ENCODE measurements around the gene EBP. TPM values are rescaled to one million over a fixed set of nuclear protein-coding genes. Genes with fewer than 3 reads are reported as not detected.

The EBP gene
- total and polyA plus RNA-seq, 2 of the 8 experiments (the other 6 are each of a cell fraction or from before 2014, with no cell fraction given): 143 to 286 TPM

- no peaks in the 10 kb centered on the region for H3K79me1 ChIP-seq (ENCODE audit: low read depth, low read length)
- no peak overlapping the region for H3K9ac ChIP-seq (replicated peaks in 1 of 4; ENCODE audit: extremely low read depth in 1 of 4, low read depth in 3 of 4, low read length in 3 of 4)
- no peak for FAIRE-seq
- H3K18ac ChIP-seq (ENCODE audit: extremely low read depth, low read length): no peak overlapping the region
- H3K4ac ChIP-seq (replicated peaks; ENCODE audit: insufficient read length, low read depth, low read length): no peak overlapping the region
- H3K9me3 ChIP-seq (ENCODE audit: insufficient read depth in 2 of 2, low read depth in 1 of 2, low read length in 1 of 2): no peaks in the 10 kb centered on the region
- H2BK120ac ChIP-seq (replicated peaks; ENCODE audit: low read depth, low read length): no peak overlapping the region
- no peak overlapping the region for H3K23ac ChIP-seq (ENCODE audit: insufficient read length)
- H2BK12ac ChIP-seq (ENCODE audit: low read depth, low read length): no peak overlapping the region
- no peak for DNase-seq (ENCODE audit: low read depth in 1 of 2, low spot score in 2 of 2)
- ChIA-PET CTCF (ENCODE audit: partially characterized antibody) (no interaction called here), POLR2A (ENCODE audit: partially characterized antibody) (no interaction called here)
- no peak overlapping the region for H3K27ac ChIP-seq (ENCODE audit: low read depth, low read length)
- no peak overlapping the region for H4K91ac ChIP-seq (replicated peaks; ENCODE audit: insufficient read length, low read length)
- H3K4me2 ChIP-seq (ENCODE audit: insufficient read depth in 1 of 2, low read depth in 2 of 2, low read length in 2 of 2): no peak overlapping the region
- H3K23me2 ChIP-seq (ENCODE audit: low read depth, low read length): no peaks in the 10 kb centered on the region; the same call in 1 of the 2 replicates
- H4K8ac ChIP-seq (ENCODE audit: extremely low read depth, insufficient read depth, low read length): no peak overlapping the region
- H4K5ac ChIP-seq (ENCODE audit: insufficient read length, low read depth, low read length): no peak overlapping the region
- H4K20me1 ChIP-seq (replicated peaks in 1 of 2; ENCODE audit: control insufficient read depth in 1 of 2, insufficient read depth in 2 of 2, low read length in 2 of 2): no peaks in the 10 kb centered on the region
- H3K4me1 ChIP-seq (replicated peaks in 1 of 4; ENCODE audit: control insufficient read depth in 3 of 4, insufficient read depth in 4 of 4, low read length in 3 of 4): peaks cover 0 to 5% (median 2%) of the 10 kb centered on the region in 4 experiments; a peak in 4 of 7 replicates
- H2BK5ac ChIP-seq (ENCODE audit: low read depth, low read length): no peak overlapping the region
- H2BK20ac ChIP-seq (ENCODE audit: low read length): no peak overlapping the region
- H3K79me2 ChIP-seq (ENCODE audit: control insufficient read depth in 1 of 2, insufficient read depth in 2 of 2, low read length in 2 of 2): no peaks in the 10 kb centered on the region
- no peak overlapping the region for H2AK5ac ChIP-seq (ENCODE audit: low read depth, low read length)
- no peak overlapping the region for H2BK15ac ChIP-seq (ENCODE audit: low read length)
- TF ChIP-seq TBP (IDR thresholded peaks at IDR 0.05; ENCODE audit: low read depth, low read length): no peak
- TF ChIP-seq RXRA (IDR thresholded peaks at IDR 0.05; ENCODE audit: insufficient read depth, low read depth, low read length): no peak
- no peak for TF ChIP-seq CHD2 (IDR thresholded peaks at IDR 0.05; ENCODE audit: low read length)
- TF ChIP-seq ZNF274 (IDR thresholded peaks at IDR 0.05; ENCODE audit: borderline replicate concordance, extremely low read depth, low read length): no peak
- TF ChIP-seq CBX8 (IDR thresholded peaks at IDR 0.05; ENCODE audit: borderline replicate concordance, low read depth, low read length): no peak
- WGBS, 2 experiments (ENCODE audit: extremely low coverage in 1 of 2, insufficient coverage in 1 of 2, insufficient read length in 1 of 2, insufficient replicate concordance in 2 of 2, low coverage in 1 of 2, low lambda C conversion rate in 2 of 2, missing lambda C conversion rate in 1 of 2): 84% methylated on average over 6 of the region's 16 CpGs; no CpG with 5 or more reads in 1 of the 2 experiments
- H3K4me3 ChIP-seq (ENCODE audit: extremely low read depth in 1 of 4, insufficient read depth in 2 of 4, low read depth in 3 of 4, low read length in 4 of 4): no peak overlapping the region
- no peak overlapping the region for H3K56ac ChIP-seq (replicated peaks; ENCODE audit: insufficient read length, low read depth, low read length)
- H3K27me3 ChIP-seq (replicated peaks in 1 of 4; ENCODE audit: control insufficient read depth in 3 of 4, extremely low read depth in 1 of 4, insufficient read depth in 3 of 4, low read length in 3 of 4): no peaks in the 10 kb centered on the region; a peak in 2 of 7 replicates
- H3K36me3 ChIP-seq (ENCODE audit: control insufficient read depth in 2 of 4, insufficient read depth in 4 of 4, low read length in 3 of 4): peaks cover 0 to 2% (median 0%) of the 10 kb centered on the region in 4 experiments; a peak in 3 of 8 replicates
- H2AFZ ChIP-seq (ENCODE audit: low read length): no peak overlapping the region
- no peak overlapping the region for H3K14ac ChIP-seq (ENCODE audit: insufficient read length)
These were observed 7.3 kb upstream of the EBP start for GRCh38 chrX:48514126-48514806.
